NCI-H82 (cell line): ENCODE data around the gene DUOXA2.
"Not testable (repeated sequence)": the region's sequence is repeated elsewhere in the genome, so short reads cannot be mapped to it uniquely, and the experiment has no call there.

Source experiments
- DNase-seq: peaks from one replicate; lab custom pipeline; 2025; lab: John Stamatoyannopoulos, UW

DUOXA2 gene

GRCh38 chr15:45117308-45118130 lies 3.4 kb downstream of the DUOXA2 start:
- no peak for DNase-seq

- DNase-seq: peak; percentile 95
Observed at GRCh38 chr15:45118131-45118588, 4.0 kb downstream of the DUOXA2 start.

- no peak for DNase-seq
Observed at GRCh38 chr15:45118996-45119395, 4.9 kb downstream of the DUOXA2 start.

- DNase-seq: no peak
Observed at GRCh38 chr15:45120081-45120972, 6.2 kb downstream of the DUOXA2 start.

GRCh38 chr15:45121020-45121419 lies 6.9 kb downstream of the DUOXA2 start:
- no peak for DNase-seq

GRCh38 chr15:45121706-45122417 lies 7.7 kb downstream of the DUOXA2 start:
- DNase-seq: no peak

- no peak for DNase-seq
Observed at GRCh38 chr15:45122719-45123118, 8.6 kb downstream of the DUOXA2 start.

- no peak for DNase-seq
Observed at GRCh38 chr15:45123397-45123796, 9.3 kb downstream of the DUOXA2 start.

- DNase-seq: peak; percentile 77
Observed at GRCh38 chr15:45126535-45127158, 12.5 kb downstream of the DUOXA2 start.

GRCh38 chr15:45128971-45129639 lies 15.0 kb downstream of the DUOXA2 start:
- DNase-seq: no peak

- peak; percentile 38 for DNase-seq
Observed at GRCh38 chr15:45129651-45130129, 15.6 kb downstream of the DUOXA2 start, which contains the start of the genes DUOX1 and DUOXA1. TSS of gene DUOX1 (plus strand) at chr15:45129994. CDS start at chr15:45131967, 1,973 bp downstream. TSS of gene DUOXA1 (minus strand) at chr15:45129879. CDS start at chr15:45123014, 6,865 bp downstream.

- DNase-seq: no peak
Observed at GRCh38 chr15:45130291-45131000, 16.3 kb downstream of the DUOXA2 start.

- no peak for DNase-seq
Observed at GRCh38 chr15:45131510-45131909, 17.4 kb downstream of the DUOXA2 start.

GRCh38 chr15:45132844-45133560 lies 18.9 kb downstream of the DUOXA2 start:
- DNase-seq: no peak

- peak; percentile 89 for DNase-seq
Observed at GRCh38 chr15:45133561-45133920, 19.4 kb downstream of the DUOXA2 start.

GRCh38 chr15:45134046-45134445 lies 19.9 kb downstream of the DUOXA2 start:
- no peak for DNase-seq

- no peak for DNase-seq
Observed at GRCh38 chr15:45134682-45135604, 20.8 kb downstream of the DUOXA2 start.

GRCh38 chr15:45135705-45136377 lies 21.7 kb downstream of the DUOXA2 start:
- not testable (repeated sequence) for DNase-seq
